ENCODE measurements around the gene UBAP2.

The UBAP2 gene

GRCh38 chr9:33959725-33960124 lies 89.0 kb downstream of the UBAP2 start:
- no peak for TF ChIP-seq CTCF (IDR thresholded peaks at IDR 0.05; ENCODE audit: borderline replicate concordance, control extremely low read depth, extremely low read depth, insufficient read depth, missing control alignments)
- no peak for DNase-seq (ENCODE audit: low spot score)
- in situ Hi-C loops (cut with MboI; ENCODE audit: low sequenced_read_pairs, unreplicated experiment), result no loop called here

DNA sequence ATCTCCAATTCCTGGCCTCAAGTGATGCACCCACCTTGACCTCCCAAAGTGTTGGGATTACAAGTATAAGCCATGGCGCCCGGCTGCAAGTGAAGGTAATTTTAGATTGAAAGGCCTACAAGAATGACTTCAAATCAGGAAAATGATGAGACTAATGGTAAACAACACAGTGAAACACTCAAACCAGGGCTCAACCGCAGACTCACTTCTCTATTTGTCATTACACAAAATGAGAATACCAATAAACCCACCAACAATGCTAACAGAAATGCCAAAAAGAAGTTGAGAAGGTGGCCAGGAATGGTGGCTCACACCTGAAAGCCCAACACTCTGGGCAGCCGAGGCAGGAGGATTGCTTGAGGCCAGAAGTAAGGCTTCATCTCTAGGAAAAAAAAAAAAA lies 92.1 kb downstream of the UBAP2 start:
- in situ Hi-C loops (cut with MboI; ENCODE audit: low sequenced_read_pairs, unreplicated experiment), result no loop called here
- TF ChIP-seq CTCF (IDR thresholded peaks at IDR 0.05; ENCODE audit: borderline replicate concordance, control extremely low read depth, extremely low read depth, insufficient read depth, missing control alignments), result no peak
- DNase-seq (ENCODE audit: low spot score), result no peak

- no peak for DNase-seq (ENCODE audit: low spot score)
- TF ChIP-seq CTCF (IDR thresholded peaks at IDR 0.05; ENCODE audit: borderline replicate concordance, control extremely low read depth, extremely low read depth, insufficient read depth, missing control alignments), result no peak
- in situ Hi-C loops (cut with MboI; ENCODE audit: low sequenced_read_pairs, unreplicated experiment), result no loop called here
Measured at GRCh38 chr9:33952066-33952465, 96.6 kb downstream of the UBAP2 start.

DNA sequence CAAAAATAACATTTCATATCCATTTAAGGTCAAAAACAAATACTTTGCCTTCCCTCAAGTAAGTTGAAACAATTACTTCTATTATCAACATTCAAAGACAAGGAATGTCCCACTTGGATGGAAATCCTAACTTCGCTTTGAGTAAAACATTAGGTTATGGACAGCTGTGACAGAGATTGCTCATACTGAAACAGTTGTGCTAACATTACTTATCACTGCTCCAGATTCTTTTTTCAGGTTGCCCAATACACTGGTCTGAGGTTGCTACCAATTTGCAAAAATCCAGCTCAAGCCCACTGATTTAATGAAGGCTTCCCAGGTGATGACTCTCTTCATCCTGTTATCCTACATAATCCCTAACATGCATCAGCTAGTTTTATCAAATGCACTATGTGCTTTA lies 98.3 kb downstream of the UBAP2 start:
- no peak for DNase-seq (ENCODE audit: low spot score)
- no peak for TF ChIP-seq CTCF (IDR thresholded peaks at IDR 0.05; ENCODE audit: borderline replicate concordance, control extremely low read depth, extremely low read depth, insufficient read depth, missing control alignments)
- in situ Hi-C loops (cut with MboI; ENCODE audit: low sequenced_read_pairs, unreplicated experiment), result no loop called here

DNA sequence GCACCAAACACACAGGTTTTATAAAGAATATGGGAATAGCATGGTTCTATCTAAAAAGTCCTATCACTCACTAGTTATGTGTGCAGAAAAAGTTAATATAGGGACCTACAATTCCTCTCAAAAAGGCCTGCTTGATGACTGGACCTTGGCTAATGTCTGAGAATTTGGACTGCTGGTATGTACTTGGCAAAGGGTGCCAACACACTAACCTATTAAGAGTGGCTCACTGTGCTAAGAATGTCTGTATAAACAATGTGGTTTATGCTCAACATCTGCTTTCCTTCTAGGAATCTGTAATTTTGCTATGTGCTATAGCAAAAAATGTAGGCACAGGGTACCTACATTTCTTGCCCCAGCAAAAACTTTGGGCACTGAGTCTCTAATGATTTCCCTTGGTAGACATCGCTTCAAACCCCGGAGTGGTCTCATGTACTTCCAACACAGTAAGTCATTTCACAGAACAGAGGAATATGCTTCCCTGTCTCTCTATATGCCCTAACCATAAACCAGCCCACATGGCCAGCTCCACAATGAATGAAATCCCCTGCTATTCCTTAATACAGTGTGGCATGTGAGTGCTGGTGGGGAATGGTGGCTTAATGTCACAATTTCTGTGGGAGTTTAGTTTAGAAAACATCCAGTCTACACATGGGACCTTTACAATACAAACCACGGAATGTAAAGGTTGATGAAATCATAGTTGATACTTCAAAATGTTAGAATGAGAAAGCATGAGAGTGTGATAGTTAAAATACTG lies 101.7 kb downstream of the UBAP2 start:
- DNase-seq (ENCODE audit: low spot score), result no peak
- no peak for TF ChIP-seq CTCF (IDR thresholded peaks at IDR 0.05; ENCODE audit: borderline replicate concordance, control extremely low read depth, extremely low read depth, insufficient read depth, missing control alignments)
- in situ Hi-C loops (cut with MboI; ENCODE audit: low sequenced_read_pairs, unreplicated experiment), result no loop called here

- no peak for TF ChIP-seq CTCF (IDR thresholded peaks at IDR 0.05; ENCODE audit: borderline replicate concordance, control extremely low read depth, extremely low read depth, insufficient read depth, missing control alignments)
- no peak for DNase-seq (ENCODE audit: low spot score)
- in situ Hi-C loops (cut with MboI; ENCODE audit: low sequenced_read_pairs, unreplicated experiment), result no loop called here
Measured at GRCh38 chr9:33943389-33943788, 105.3 kb downstream of the UBAP2 start.
